GM15510 (cell line): ENCODE results near the gene CPEB1.

Source experiments
- POLR2A ChIP-seq: IDR thresholded peaks from 3 replicates; pipeline ENCODE4 v1.6.1; 2011; ENCODE audit warnings: borderline replicate concordance; ENCODE audit not compliant: insufficient read length; ENCODE audit errors: extremely low read depth

Gene CPEB1

GRCh38 chr15:82625136-82625535 is 22.0 kb downstream of the CPEB1 start:
- TF ChIP-seq POLR2A = no peak

DNA sequence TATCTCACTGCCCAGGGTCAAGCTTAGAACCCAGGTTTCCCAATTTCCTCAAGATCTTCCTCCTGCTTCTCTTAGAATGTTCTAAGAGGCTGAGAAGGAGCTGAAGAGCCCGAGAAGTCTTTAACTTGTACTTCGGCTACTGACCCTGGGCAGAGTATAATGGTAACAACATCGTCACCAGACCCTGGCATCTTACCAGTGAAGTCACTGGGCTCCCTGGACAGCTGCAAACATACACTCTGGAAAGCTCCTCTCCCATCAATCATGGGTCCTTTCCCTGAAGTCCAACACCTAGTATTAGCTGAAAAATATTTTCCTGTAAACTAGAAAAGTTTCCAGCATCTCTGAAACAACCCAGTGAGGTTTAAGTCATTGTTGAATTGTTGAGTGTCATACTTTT is 22.7 kb downstream of the CPEB1 start:
- TF ChIP-seq POLR2A = no peak

DNA sequence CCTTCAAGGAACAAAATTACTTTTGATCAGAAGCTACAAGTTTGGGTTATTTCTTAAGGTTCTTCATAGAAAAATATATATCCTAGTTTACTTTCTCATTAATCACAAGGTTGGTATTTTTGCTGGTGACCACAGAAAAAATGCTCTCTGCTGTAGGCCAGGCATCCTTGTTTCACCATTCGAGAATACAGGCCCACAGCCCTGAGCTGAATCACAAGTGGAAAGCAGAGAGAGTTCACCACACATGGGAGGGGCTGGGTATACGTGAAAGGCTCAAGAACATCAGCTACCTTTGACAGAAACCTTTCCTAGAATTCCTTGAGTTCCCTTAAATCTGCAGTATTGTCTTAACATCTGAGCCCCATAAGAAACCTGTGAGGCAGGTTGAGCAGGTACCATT is 23.2 kb downstream of the CPEB1 start:
- TF ChIP-seq POLR2A = no peak

DNA sequence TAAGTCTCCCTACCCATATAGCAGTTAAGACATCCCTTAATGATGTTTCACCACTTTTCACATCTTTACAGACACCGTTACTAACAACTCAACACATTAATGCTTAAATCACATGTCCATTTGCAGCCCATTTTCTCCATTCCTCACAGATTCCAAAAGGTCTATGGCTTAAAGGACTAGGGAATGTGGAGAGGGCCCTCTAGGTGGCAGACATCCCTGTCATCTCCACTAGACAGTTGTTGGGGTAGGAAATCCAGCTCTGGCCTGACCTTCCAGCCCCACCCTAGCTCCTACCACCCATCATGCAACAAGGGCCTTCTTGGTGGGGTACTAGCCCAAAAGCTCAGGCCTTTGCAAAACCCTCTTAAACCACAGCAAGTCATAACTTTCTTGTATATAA is 25.2 kb downstream of the CPEB1 start:
- TF ChIP-seq POLR2A = no peak

- no peak for TF ChIP-seq POLR2A
Measured at GRCh38 chr15:82613747-82614146, 33.4 kb downstream of the CPEB1 start.

DNA sequence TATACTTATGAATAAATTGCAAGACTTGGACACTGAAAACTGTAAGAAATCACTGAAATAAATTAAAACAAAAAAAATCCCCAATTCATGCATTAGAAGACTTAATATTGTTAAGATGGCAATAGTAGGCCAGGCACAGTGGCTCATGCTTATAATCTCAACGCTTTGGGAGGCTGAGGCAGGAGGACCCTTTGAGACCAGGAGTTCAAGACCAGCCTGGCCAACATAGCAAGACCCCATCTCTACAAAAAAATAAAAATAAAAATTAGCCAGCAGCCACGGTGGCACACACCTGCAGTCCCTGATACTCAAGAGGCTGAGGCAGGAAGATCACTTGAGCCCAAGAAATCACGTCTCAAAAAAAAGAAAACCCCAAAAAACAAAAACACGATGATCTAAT is 35.8 kb downstream of the CPEB1 start:
- TF ChIP-seq POLR2A = no peak

DNA sequence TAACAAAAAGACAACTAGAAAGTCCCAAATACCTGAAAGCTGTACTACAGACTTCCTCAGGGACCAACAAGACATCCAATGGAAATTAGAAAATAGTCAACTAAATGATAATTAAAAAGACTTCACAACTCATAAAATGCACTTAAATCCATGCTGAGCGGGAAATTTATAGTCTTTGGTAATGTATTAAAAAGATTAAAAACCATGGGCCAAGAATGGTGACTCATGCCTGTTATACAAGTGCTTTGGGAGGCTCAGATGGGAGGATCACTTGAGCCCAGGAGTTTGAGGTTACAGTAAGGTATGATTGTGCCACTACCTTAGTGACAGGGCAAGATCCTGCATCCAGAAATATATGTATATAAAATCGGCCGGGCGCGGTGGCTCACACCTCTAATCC is 45.0 kb downstream of the CPEB1 start:
- no peak for TF ChIP-seq POLR2A

DNA sequence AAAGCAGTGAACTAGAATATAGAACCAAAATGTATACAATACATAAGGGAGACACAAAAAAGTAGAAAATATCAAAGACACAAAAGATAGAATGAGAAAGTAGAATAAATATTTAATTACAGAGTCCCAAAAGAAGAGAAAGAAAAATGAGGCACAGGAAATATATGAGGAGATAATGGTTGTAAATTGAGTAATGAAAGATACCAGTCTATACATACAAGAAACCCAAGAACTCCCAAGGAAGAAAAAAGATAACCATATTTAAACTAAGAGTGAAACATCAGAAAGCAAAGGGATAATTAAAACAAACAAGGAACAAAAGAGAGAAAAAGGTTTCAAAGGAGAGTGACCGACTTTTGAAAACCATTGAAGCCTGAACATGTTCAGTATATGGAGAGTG is 47.3 kb downstream of the CPEB1 start:
- no peak for TF ChIP-seq POLR2A

GRCh38 chr15:82597815-82598214 is 49.3 kb downstream of the CPEB1 start:
- no peak for TF ChIP-seq POLR2A

DNA sequence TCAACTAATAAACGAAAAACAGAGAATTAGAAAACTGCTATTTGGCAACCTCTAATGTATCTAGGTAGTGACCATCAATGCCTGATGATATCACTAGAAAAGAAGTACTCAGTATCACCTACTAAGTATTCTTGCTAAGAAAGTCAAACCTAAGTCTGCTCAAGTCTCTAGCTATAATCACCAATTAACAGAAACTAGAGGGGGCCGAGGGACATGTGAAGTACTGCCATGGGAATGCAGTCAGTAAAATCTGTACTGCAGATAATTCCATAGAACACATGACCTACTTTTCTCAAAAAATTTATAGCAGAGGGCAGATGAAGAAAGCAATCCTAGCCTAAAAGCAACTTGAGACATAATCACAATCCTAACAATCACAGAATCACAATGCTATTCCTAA is 51.4 kb downstream of the CPEB1 start:
- no peak for TF ChIP-seq POLR2A

- no peak for TF ChIP-seq POLR2A
Measured at GRCh38 chr15:82595203-82595602, 52.0 kb downstream of the CPEB1 start.

GRCh38 chr15:82587805-82588204 is 59.4 kb downstream of the CPEB1 start:
- TF ChIP-seq POLR2A = no peak

DNA sequence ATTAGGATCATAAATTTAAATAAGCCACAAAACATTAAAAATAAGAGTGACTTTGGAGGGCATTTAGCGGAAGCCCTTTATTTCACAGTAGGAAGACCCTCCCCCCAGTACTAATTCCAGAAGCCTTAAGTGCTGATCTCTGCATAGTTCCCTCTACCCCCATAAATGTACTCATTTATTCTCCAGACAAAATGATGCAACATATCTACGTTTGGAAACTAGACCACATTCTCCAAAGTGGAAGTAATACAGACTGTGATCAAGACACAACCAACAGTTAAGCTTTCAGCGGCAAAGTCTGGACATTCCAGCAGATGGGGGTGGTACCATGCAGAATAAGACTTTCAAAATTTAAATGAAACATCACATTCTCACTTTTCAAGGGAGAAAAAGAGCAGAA is 62.1 kb downstream of the CPEB1 start:
- TF ChIP-seq POLR2A = no peak

- TF ChIP-seq POLR2A = no peak
Measured at GRCh38 chr15:82580713-82581112, 66.5 kb downstream of the CPEB1 start.

- no peak for TF ChIP-seq POLR2A
Measured at GRCh38 chr15:82575335-82575734, 71.8 kb downstream of the CPEB1 start.

DNA sequence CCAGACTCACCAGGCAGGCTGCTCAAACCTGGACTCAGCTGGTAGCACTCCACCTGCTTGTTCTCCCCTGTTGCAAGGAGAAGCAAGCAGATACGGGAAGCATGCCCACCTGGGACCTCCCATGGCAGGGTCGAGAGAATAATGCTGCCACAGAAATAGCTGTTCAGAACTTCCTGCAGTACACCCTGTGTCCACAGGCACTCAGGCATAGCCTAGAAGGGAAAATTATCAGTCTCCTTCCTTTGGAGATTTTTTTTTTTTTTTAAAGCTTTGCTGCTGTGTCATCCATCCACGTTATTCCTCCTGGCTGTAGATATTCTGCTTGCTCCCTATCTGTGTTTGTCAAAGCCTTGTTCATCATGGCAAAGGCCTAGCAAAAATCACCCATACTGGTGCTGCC is 74.2 kb downstream of the CPEB1 start:
- TF ChIP-seq POLR2A = no peak

- TF ChIP-seq POLR2A = no peak
Measured at GRCh38 chr15:82572311-82572710, 74.9 kb downstream of the CPEB1 start.

DNA sequence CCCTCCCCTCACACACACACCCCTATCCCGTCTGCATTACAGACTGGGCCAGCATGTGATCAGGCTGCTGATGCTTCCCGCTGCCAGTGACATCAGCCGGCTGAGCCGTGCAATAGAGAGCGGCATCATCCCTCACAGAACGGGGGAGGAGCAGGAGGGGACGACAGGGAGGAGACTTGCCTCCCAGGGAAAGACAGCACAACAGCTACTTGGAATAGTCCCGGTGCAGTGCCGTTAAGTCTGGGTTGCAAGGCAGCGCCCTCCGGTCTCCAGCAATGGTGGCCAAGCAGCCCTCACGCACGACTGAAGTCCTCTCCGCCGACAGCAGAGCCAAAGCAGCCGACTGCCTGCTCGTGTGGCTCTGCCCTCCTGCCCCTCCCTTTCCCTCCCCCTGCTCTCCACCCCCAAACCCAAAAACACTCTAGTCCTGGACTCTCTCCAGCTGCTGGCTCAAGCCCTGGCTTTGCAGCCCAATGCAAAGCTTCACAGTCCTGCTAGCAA is 75.4 kb downstream of the CPEB1 start:
- no peak for TF ChIP-seq POLR2A

DNA sequence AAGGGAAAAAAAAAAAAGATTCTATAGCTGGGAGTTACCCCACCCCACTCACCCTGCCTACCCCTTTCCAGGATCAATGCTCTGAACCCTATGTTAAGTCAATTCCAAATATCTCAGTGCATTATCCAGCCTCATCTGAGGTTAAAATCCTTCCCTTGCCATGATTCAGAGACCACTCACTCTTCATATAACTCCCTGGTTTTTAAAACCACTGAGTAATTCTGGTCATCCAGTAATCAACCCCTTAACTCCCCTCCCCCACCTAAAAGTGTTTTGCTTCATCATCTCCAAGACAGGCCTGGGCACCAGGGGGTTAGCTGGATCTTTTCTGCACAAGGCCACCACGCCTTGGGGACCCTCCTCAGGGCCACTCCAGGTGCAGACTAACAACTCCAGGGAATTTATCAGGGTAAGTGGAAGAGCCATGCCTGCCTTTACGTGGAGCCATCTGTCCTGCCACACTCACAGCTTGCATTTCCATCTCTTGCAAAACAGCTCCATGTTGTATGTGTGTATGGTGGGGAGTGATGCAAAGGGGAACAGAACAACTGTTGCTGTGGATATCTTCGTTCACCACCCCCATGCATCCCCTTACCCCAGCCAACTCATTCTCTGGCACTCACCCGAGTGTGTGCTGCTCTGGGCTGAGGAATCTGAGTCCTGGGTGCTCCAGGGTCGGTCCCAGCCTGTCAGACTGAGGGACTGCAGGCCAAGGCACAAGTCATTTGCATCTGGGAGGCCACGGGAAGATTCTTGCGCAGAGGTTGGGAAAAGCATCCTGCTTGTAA is 76.2 kb downstream of the CPEB1 start:
- no peak for TF ChIP-seq POLR2A
